HG02852 (cell line): ENCODE results near the gene ZNF567.

ENCODE experiments used
- ATAC-seq: cut with Tn5 transposase; IDR thresholded peaks from one replicate; pipeline ENCODE4 v1.9.1; 2021; ENCODE audit warnings: mild to moderate bottlenecking, moderate library complexity; ENCODE audit not compliant: unreplicated experiment

ZNF567 gene

DNA sequence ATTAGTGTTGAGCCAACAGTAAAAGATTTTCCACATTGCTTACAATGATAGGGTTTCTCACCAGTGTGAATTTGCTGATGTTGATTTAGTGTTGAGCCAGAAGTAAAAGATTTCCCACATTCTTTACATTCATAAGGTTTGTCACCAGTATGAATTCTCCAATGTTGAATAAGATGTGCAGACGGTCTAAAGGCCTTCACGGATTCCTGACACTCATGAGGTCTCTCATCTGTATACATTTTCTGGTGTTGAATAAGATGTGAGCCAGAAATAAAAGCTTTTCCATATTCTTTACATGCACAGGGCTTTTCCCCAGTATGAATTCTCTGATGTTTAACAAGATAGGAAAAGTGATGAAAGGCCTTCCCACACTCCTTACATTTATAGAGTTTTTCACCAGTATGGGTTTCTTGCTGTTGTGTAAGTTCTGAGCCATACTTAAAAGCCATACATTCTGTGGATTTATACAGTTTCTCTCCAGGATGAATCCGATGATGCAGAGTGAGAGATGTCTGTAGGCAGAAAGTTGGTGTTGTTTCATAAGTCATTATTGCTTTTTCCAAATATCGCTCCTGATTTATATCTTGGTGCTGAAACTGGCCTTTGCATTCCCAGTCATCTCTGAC is 62.8 kb downstream of the ZNF567 start:
- ATAC-seq: no peak
